ENCODE measurements around the gene GPC5. TPM values are rescaled to one million over a fixed set of nuclear protein-coding genes. Genes with fewer than 3 reads are reported as not detected.
"Not testable (repeated sequence)": the region's sequence is repeated elsewhere in the genome, so short reads cannot be mapped to it uniquely, and the experiment has no call there.

The GPC5 gene
- total RNA-seq, 1 experiment from 2014 or later: 0.26 TPM

- DNase-seq (ENCODE audit: low read depth, low spot score) (no peak), ATAC-seq (no peak)
- H3K27me3 ChIP-seq (ENCODE audit: control insufficient read depth, insufficient read depth, low read length): no peaks in the 10 kb centered on the region
- ChIA-PET POLR2A (no interaction called here), CTCF (no interaction called here)
- no peaks in the 10 kb centered on the region for H3K4me1 ChIP-seq (ENCODE audit: control insufficient read depth, insufficient read depth, low read length)
- no peaks in the 10 kb centered on the region for H3K9me3 ChIP-seq (ENCODE audit: control insufficient read depth, insufficient read depth, low read depth, low read length)
- in situ Hi-C loops (cut with HindIII; ENCODE audit: low pct_unique_long_range_greater_than_20kb, low sequenced_read_pairs) (no loop called here), intact Hi-C loops (cut with micrococcal nuclease; ENCODE audit: unreplicated experiment) (no loop called here)
- H3K4me3 ChIP-seq (ENCODE audit: low read depth in 2 of 2, low read length in 2 of 2): no peak overlapping the region
- TF ChIP-seq SIN3A (IDR thresholded peaks at IDR 0.05; ENCODE audit: borderline replicate concordance, insufficient read depth, low read depth, low read length): no peak
- no peak for TF ChIP-seq POLR2AphosphoS5 (IDR thresholded peaks at IDR 0.05; ENCODE audit: low read depth, low read length)
- TF ChIP-seq REST (IDR thresholded peaks at IDR 0.05; ENCODE audit: insufficient read depth in 1 of 2, low read depth in 2 of 2, low read length in 1 of 2): no peak
- TF ChIP-seq CTCF (IDR thresholded peaks at IDR 0.05): no peak
- no peak for TF ChIP-seq TCF7L2 (IDR thresholded peaks at IDR 0.05; ENCODE audit: low read depth, low read length)
- no peak overlapping the region for H3K27ac ChIP-seq (ENCODE audit: low read length)
- no peaks in the 10 kb centered on the region for H3K36me3 ChIP-seq (ENCODE audit: control insufficient read depth, insufficient read depth, low read length)
- no TSS peak for BruUV-seq (replicated peaks)
Measured at GRCh38 chr13:92270990-92271389, 872.6 kb downstream of the GPC5 start.

GRCh38 chr13:92272177-92272576 lies 873.8 kb downstream of the GPC5 start:
- ChIA-PET POLR2A (no interaction called here), CTCF (no interaction called here)
- in situ Hi-C loops (cut with HindIII; ENCODE audit: low pct_unique_long_range_greater_than_20kb, low sequenced_read_pairs): no loop called here
- Histone ChIP-seq H3K27ac (ENCODE audit: low read length) (no peak overlapping the region), H3K27me3 (ENCODE audit: control insufficient read depth, insufficient read depth, low read length) (no peaks in the 10 kb centered on the region), H3K9me3 (ENCODE audit: control insufficient read depth, insufficient read depth, low read depth, low read length) (no peaks in the 10 kb centered on the region), H3K36me3 (ENCODE audit: control insufficient read depth, insufficient read depth, low read length) (no peaks in the 10 kb centered on the region), H3K4me3 (ENCODE audit: low read depth in 2 of 2, low read length in 2 of 2) (no peak overlapping the region), H3K4me1 (ENCODE audit: control insufficient read depth, insufficient read depth, low read length) (no peaks in the 10 kb centered on the region)
- BruUV-seq (replicated peaks): no TSS peak
- DNase-seq (ENCODE audit: low read depth, low spot score): no peak
- intact Hi-C loops (cut with micrococcal nuclease; ENCODE audit: unreplicated experiment): no loop called here
- TF ChIP-seq SIN3A (IDR thresholded peaks at IDR 0.05; ENCODE audit: borderline replicate concordance, insufficient read depth, low read depth, low read length): no peak
- no peak for TF ChIP-seq CTCF (IDR thresholded peaks at IDR 0.05)
- no peak for TF ChIP-seq TCF7L2 (IDR thresholded peaks at IDR 0.05; ENCODE audit: low read depth, low read length)
- TF ChIP-seq POLR2AphosphoS5 (IDR thresholded peaks at IDR 0.05; ENCODE audit: low read depth, low read length): no peak
- no peak for TF ChIP-seq REST (IDR thresholded peaks at IDR 0.05; ENCODE audit: insufficient read depth in 1 of 2, low read depth in 2 of 2, low read length in 1 of 2)
- ATAC-seq: no peak

- H3K4me3 ChIP-seq (ENCODE audit: low read depth in 2 of 2, low read length in 2 of 2); H3K27ac ChIP-seq (ENCODE audit: low read length); POLR2A ChIA-PET; DNase-seq (ENCODE audit: low read depth, low spot score); intact Hi-C loops (cut with micrococcal nuclease; ENCODE audit: unreplicated experiment); CTCF ChIA-PET; in situ Hi-C loops (cut with HindIII; ENCODE audit: low pct_unique_long_range_greater_than_20kb, low sequenced_read_pairs); BruUV-seq (replicated peaks); H3K27me3 ChIP-seq (ENCODE audit: control insufficient read depth, insufficient read depth, low read length); H3K4me1 ChIP-seq (ENCODE audit: control insufficient read depth, insufficient read depth, low read length); ATAC-seq; H3K36me3 ChIP-seq (ENCODE audit: control insufficient read depth, insufficient read depth, low read length); H3K9me3 ChIP-seq (ENCODE audit: control insufficient read depth, insufficient read depth, low read depth, low read length): not testable (repeated sequence)
Measured at GRCh38 chr13:92280986-92281385, 882.6 kb downstream of the GPC5 start.

GRCh38 chr13:92290718-92291307 lies 892.4 kb downstream of the GPC5 start:
- H3K36me3 ChIP-seq (ENCODE audit: control insufficient read depth, insufficient read depth, low read length); ATAC-seq; POLR2A ChIA-PET; DNase-seq (ENCODE audit: low read depth, low spot score); intact Hi-C loops (cut with micrococcal nuclease; ENCODE audit: unreplicated experiment); H3K4me3 ChIP-seq (ENCODE audit: low read depth in 2 of 2, low read length in 2 of 2); CTCF ChIA-PET; H3K4me1 ChIP-seq (ENCODE audit: control insufficient read depth, insufficient read depth, low read length); H3K27ac ChIP-seq (ENCODE audit: low read length); in situ Hi-C loops (cut with HindIII; ENCODE audit: low pct_unique_long_range_greater_than_20kb, low sequenced_read_pairs); H3K9me3 ChIP-seq (ENCODE audit: control insufficient read depth, insufficient read depth, low read depth, low read length); BruUV-seq (replicated peaks); H3K27me3 ChIP-seq (ENCODE audit: control insufficient read depth, insufficient read depth, low read length): not testable (repeated sequence)
